GM12892 (cell line): ENCODE measurements around the gene JCAD.
"Not testable (repeated sequence)": the region's sequence is repeated elsewhere in the genome, so short reads cannot be mapped to it uniquely, and the experiment has no call there.

Experiments
- DNase-seq: peaks from one replicate; pipeline ENCODE4 v3.0.0; 2011; ENCODE audit not compliant: insufficient read length
- FAIRE-seq: peaks from 2 replicates; lab custom pipeline; 2011; peaks lifted over from hg19 to GRCh38; lab: Jason Lieb, UNC
- POLR2A ChIP-seq: IDR thresholded peaks from 2 replicates; pipeline ENCODE4 v1.6.1; 2011; ENCODE audit warnings: low read depth, low read length, control low read depth
- POLR2AphosphoS5 ChIP-seq: IDR thresholded peaks from 2 replicates; pipeline ENCODE4 v1.6.1; 2011; ENCODE audit warnings: low read depth, low read length, control low read depth
- TAF1 ChIP-seq: IDR thresholded peaks from 2 replicates; pipeline ENCODE4 v1.6.1; 2011; ENCODE audit warnings: low read depth, mild to moderate bottlenecking, control low read depth, low read length, borderline replicate concordance

Gene JCAD

DNA sequence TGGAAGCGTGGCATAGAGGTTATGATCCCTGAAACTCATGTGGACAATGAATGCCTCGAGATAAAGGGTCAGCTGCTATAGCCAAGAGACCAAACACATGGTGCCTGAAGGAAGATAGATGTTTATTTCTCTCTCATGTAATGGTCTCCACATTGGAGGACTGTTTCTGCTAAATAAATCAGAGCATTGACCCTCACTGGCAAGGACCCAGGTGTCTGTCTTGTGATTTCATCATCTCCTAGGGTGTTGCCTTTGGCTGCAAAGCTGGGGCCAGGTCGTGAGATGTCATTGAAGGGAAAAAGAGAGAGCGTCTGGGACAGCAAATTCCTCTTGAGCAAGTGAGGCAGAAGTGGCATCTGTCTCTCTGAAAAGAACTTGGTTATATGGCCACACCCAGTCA is 64.6 kb downstream of the JCAD start:
- DNase-seq (no peak), FAIRE-seq (no peak)
- TF ChIP-seq POLR2A (no peak), POLR2AphosphoS5 (no peak), TAF1 (no peak)

DNA sequence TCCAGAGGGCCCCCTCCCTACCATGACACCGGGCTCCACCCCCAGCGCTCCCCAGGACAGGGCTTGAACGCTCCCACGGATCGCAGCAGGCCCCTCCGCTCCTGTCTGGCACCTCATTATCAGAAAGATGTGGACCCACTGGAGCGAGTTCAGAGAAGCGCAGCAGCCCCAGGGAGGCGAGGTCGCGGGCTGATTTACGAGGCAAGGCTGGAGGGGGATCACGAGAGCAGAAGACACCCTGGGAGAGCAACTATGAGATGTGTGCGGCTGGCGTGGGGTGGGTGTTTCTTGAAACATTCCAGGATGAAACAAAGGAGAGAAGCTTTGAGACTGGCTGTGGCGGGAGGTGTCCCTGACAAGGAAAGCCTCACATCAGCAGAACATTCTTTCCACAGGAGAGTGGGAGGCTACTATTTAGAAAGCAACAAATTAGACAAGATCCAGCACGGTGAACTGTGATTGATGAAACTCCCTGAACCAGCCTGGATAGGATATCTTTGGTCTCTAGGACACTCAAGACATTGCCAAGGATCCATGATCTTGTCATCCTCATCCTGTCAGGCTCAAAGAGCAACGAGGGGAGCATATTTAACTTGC is 66.0 kb downstream of the JCAD start:
- DNase-seq (no peak), FAIRE-seq (no peak)
- TF ChIP-seq POLR2AphosphoS5 (no peak), TAF1 (no peak), POLR2A (no peak)

DNA sequence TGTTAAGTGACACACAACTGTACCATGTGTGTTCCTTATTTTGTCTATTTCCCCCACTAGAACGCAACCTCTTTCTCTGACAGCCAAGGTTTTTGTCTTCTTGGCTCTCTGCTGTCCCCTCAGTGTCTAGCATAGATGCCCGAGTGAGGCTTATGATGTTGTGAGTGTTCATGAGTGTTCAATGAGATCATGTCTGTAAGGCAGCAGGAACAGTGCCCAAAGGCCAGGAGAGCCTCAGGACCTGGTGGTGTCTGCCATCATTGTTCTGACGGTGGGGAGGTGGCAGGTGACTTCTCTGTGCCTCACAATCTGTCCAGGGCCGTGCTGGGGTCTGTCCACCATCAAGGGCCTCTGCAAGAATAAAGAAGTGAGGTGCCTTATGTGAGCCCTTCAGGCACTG is 66.5 kb downstream of the JCAD start:
- TF ChIP-seq POLR2A = no peak
- no peak for TF ChIP-seq TAF1
- no peak for TF ChIP-seq POLR2AphosphoS5
- FAIRE-seq = no peak
- DNase-seq = no peak

DNA sequence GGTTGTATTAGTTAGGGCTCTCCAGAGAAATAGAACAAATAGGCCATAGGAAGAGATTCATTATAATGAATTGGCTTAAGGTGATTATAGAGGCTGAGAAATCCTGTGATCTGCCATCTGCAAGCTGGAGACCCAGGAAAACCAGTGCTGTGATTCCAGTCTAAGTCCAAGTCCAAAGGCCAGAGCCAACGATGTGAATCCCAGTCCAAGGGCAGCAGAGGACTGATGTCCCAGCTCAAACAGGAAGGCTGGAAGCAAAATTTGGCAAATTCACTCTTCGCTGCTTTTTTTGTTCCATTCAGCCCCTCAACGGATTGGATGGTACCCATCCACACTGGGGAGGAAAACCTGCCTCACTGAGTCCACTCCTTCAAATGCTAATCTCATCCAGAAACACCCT is 68.0 kb downstream of the JCAD start:
- no peak for FAIRE-seq
- no peak for TF ChIP-seq POLR2AphosphoS5
- no peak for TF ChIP-seq POLR2A
- TF ChIP-seq TAF1 = no peak
- DNase-seq = no peak

DNA sequence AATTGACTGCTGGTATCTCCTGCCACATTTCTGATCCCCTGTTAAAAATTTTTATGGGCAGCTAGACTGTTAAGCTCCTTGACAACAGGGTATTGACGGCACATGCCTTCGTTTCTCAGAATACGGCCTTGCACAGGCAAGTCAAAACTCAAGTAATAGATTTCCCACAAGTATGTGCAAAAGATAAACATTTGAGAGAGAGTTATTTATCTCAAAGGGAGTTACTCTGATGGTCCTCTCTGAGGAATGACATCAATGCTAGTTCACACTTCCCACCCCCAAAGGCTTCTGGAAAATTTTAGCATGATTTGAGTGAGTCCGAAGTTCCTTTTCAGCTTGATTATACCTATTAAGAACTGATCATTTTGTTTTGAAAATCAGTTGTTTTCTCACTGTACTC is 71.9 kb downstream of the JCAD start:
- TF ChIP-seq POLR2A = no peak
- no peak for TF ChIP-seq POLR2AphosphoS5
- no peak for TF ChIP-seq TAF1
- FAIRE-seq (no peak), DNase-seq (no peak)

DNA sequence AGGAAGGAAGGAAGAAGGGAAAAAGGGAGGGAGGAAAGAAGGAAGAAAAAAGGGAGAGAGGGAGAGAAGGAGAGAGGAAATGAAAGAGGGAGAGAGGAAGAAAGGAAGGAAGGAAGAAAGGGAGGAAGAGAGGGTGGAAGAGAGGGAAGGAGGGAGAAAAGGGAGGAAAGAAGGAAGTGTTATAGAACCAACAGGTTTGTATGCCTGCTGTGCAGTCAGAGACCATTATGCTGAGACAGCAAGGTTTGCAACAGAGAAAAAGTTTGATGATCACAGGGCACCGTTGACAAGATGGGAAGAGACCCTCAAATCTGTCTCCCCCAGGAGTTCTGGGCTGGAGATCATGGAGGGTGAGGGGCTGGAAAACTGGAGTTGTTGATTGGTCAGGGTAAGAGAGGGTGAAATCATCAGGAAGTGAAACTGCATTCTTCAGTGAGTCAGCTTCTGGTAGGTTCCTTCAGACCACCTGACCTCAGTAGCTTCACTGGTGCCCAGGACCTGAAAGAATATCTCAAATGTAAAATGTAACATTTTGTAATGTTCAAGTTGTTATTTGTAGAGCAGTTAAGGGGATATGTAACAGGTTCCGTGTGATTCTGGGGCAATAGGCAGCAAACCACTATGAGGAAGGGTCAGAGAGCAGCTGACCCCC is 76.3 kb downstream of the JCAD start:
- DNase-seq = no peak
- no peak for FAIRE-seq

DNA sequence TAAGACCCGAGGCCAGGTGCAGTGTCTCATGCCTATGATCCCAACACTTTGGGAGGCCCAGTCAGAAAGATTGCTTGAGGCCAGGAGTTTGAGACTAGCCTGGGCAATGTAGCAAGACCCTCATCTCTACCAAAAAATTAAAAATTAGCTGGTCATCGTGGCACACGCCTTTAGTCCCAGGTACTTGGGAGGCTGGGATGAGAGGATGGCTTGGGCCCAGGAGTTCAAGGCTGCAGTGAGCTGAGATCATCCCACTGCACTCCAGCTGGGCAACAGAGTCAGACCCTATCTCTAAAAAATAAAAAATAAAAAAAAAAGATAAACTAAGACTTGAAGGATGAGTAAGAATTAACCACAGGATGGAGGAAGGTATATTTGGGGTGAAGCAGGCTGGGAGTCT is 77.9 kb downstream of the JCAD start:
- DNase-seq = no peak
- no peak for FAIRE-seq

More for the DNA sequence above, 76.3 kb downstream of the JCAD start:
- TF ChIP-seq POLR2A (no peak), TAF1 (no peak), POLR2AphosphoS5 (no peak)

DNA sequence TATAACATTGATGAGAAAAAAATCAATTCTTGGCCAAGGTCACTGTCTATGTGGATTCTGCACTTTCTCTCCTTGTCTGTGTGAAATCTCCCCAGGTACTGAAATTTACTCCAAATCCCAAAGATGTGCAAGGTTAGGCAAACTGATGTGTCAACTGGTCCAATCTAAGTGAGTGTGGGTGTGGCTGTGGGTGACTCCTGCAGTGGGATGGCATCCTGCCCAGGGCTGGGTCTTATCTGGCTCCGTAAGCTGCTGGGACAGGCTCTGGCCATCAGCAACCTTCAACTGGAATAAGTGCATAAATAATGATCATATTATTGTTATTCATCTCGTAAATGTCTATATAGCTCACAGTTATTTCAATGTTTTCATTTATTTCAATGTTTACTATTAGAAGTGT is 79.3 kb downstream of the JCAD start:
- FAIRE-seq = no peak
- DNase-seq = no peak
- no peak for TF ChIP-seq POLR2A
- no peak for TF ChIP-seq TAF1
- no peak for TF ChIP-seq POLR2AphosphoS5

More for the DNA sequence above, 77.9 kb downstream of the JCAD start:
- TF ChIP-seq POLR2AphosphoS5 = no peak
- no peak for TF ChIP-seq POLR2A
- TF ChIP-seq TAF1 = no peak

DNA sequence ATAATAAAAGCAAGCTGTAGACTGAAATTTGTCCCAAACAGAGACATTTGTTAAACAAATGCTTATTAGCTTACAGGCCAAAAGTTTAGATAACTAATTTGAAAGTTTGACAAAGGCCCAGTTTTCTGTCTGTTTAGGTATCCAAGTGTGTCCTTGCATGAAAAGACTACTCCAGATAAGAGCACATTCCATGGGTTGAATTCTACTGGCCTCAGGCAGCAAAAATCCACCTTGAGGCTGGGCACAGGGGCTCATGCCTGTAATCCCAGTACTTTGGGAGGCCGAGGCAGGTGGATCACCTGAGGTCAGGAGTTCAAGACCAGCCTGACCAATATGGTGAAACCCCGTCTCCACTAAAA is 80.0 kb downstream of the JCAD start:
- FAIRE-seq = not testable (repeated sequence)

DNA sequence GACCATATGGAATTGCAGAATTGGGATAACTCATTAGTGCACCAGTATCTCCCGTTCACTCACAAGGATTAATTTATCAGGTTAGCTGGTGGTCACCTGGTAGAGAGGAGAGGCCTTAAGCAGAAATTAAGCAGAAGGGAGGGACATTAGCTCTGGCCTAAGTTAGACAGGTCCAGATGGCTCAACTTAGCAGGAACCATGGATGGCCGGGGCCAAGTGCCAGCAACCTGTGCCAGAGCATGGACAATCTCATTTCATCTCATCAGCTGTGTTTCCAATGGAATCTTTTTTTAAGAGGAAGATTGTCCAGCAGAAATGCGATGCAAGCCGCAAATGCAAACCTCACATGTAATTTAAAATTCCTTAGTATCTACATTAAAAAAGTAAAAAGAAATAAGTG is 82.2 kb downstream of the JCAD start:
- DNase-seq = no peak

More for the DNA sequence above, 80.0 kb downstream of the JCAD start:
- not testable (repeated sequence) for DNase-seq

DNA sequence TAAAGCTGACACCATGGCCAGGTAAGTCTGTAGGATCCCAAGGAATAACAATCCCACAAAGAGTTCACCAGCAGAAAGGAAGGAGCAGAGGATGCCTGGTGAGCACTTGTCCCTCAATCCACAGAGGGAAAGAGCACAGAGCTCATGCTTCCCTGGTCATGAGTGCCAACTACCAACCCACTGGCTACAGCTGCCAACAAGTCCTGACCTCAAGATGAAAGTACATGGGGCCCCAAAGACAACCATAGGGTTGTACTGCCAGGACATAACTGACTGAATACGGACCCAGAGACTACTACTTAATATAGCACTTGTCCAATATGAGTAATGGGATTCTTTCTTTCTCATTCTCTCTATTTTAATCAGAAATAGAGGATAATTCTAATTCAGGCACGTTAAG is 83.3 kb downstream of the JCAD start:
- FAIRE-seq (no peak), DNase-seq (no peak)
- TF ChIP-seq POLR2A = no peak
- TF ChIP-seq TAF1 = no peak
- TF ChIP-seq POLR2AphosphoS5 = no peak

More for the DNA sequence above, 82.2 kb downstream of the JCAD start:
- no peak for TF ChIP-seq POLR2AphosphoS5
- TF ChIP-seq TAF1 = no peak
- TF ChIP-seq POLR2A = no peak
- FAIRE-seq = no peak

DNA sequence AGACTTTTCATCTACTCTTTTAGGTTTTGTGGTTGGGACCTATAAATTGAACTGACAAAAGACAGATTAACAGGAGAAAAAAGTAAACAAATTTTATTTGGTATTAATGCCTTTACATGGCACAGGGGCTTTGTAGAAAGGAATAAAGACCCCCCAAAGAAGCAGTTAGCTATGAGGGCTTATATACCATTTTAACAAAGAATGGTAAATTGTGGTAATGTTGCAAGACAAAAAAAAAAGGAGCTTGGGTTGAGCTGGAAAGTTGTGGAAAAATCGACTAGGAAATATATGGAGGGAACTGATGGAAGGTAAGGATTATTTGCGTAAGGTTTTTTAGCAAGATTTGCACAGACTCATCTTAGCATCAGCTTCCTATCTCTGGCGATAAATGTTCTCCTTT is 84.6 kb downstream of the JCAD start:
- FAIRE-seq (no peak), DNase-seq (no peak)
- no peak for TF ChIP-seq POLR2AphosphoS5
- no peak for TF ChIP-seq TAF1
- TF ChIP-seq POLR2A = no peak
